Pancreas (tissue), 10 donors: ENCODE measurements around the gene FNIP2. TPM values are rescaled to one million over a fixed set of nuclear protein-coding genes. Genes with fewer than 3 reads are reported as not detected.

Experiments
- ATAC-seq, 4 donors: fragments of 200-7000 bp; cut with Tn5 transposase; one replicate each; pipeline versions ENCODE4 v1.8.0 to v1.9.1; 2020; ENCODE audit warnings: mild to moderate bottlenecking in 4 of 4, moderate library complexity in 4 of 4
- DNase-seq, 6 donors: peaks; one replicate each; pipeline ENCODE4 v3.0.0-alpha.2; 2020
- FAIRE-seq: peaks from 2 replicates; lab custom pipeline; 2012; peaks lifted over from hg19 to GRCh38; lab: Jason Lieb, UNC
- H3K27ac ChIP-seq, 4 donors: fragments of 200-600 bp; sonication (generic); 1 replicate in 3 of 4; 2 replicates in 1 of 4; pipeline versions ENCODE4 v1.5.0 to v1.8.0; 2020
- H3K27me3 ChIP-seq, 4 donors: fragments of 200-600 bp; one replicate each; pipeline ENCODE4 v1.8.0; 2021
- H3K36me3 ChIP-seq, 3 donors: fragments of 200-600 bp; sonication (generic) in 1 of 3; one replicate each; pipeline versions ENCODE4 v1.5.0 to v1.8.0; 2020 to 2021
- H3K4me1 ChIP-seq, 3 donors: fragments of 200-600 bp; one replicate each; pipeline ENCODE4 v1.8.0; 2021
- H3K4me3 ChIP-seq, 4 donors: fragments of 200-600 bp; sonication (generic) in 2 of 4; one replicate each; pipeline versions ENCODE4 v1.5.0 to v1.8.0; 2020 to 2021
- H3K9me3 ChIP-seq, 4 donors: fragments of 200-600 bp; one replicate each; pipeline ENCODE4 v1.8.0; 2021
- CTCF ChIP-seq, 4 donors: fragments of 200-600 bp; sonication (generic) in 3 of 4; IDR thresholded peaks; one replicate each; pipeline versions ENCODE4 v1.5.0 to v1.8.0; 2021; ENCODE audit warnings: antibody characterized with exemption in 4 of 4
- WGBS, 2 donors: extraction: QIAGEN DNeasy Blood & Tissue Kit; methylation state at CpG; one replicate each; pipeline ENCODE4 v1.1.7; 2013; 5-methylcytosine and 5-hydroxymethylcytosine counted together
- intact Hi-C, 3 donors: fragments of 100-400 bp; cut with DNase I; formaldehyde crosslinking; loops; one replicate each; pipeline versions ENCODE4 v1.11.1 to v1.14.2; 2022
- polyA plus RNA-seq, 2 donors: library from polyadenylated mRNA; stranded (reverse); fragments of 200-250 nt; gene quantifications; one replicate each; pipeline ENCODE4 v1.2.3, GENCODE V29; 2013
- total RNA-seq, 6 donors: library from RNA; stranded (reverse); fragmentation: NEBNext Ultra II Directional in 4 of 6; extraction: Animal tissue kit (Norgen Biotek cat#: 25700) in 4 of 6; gene quantifications; one replicate each; pipeline versions ENCODE4 v1.2.1 to v1.2.4, GENCODE V29; 2021 to 2023
- donor health status: healthy with polysubstance abuse.
- donor health status: DM: no; HTN: no; CAD: no; lungs with moderate emphysema.
- donor health status: DM: no; HTN: no; CAD: no.
- donor health status: control.
- donor health status: control.
- donor health status: Bipolar disorder and iron deficiency.
- donor health status: DM: yes; HTN: yes; CAD: no.
- donor health status: DM: no; HTN: no; CAD: no.
- donor health status: DM: no; HTN: no; CAD: no.
- donor health status: DM: yes; HTN: yes; CAD: no.

FNIP2 gene
- total and polyA plus RNA-seq, 8 donors = 5.4 to 28.2 (median 15.9) TPM

GRCh38 chr4:158799856-158800255 lies 31.0 kb downstream of the FNIP2 start:
- peak in 3 of 4 donors; percentile 47 to 74 (median 57) for ATAC-seq
- Histone ChIP-seq H3K36me3 (no peaks in the 10 kb centered on the region), H3K4me3 (no peak overlapping the region), H3K9me3 (no peaks in the 10 kb centered on the region), H3K27ac (peak overlapping the region in 3 of 4 donors; percentile 11 to 48 (median 25)), H3K4me1 (peaks cover 6 to 35% (median 30%) of the 10 kb centered on the region in 3 donors), H3K27me3 (no peaks in the 10 kb centered on the region)
- 13 to 16% methylated on average over 7 of the region's 7 CpGs for WGBS, 2 donors
- no peak for FAIRE-seq
- intact Hi-C loops = no loop called here
- TF ChIP-seq CTCF (IDR thresholded peaks at IDR 0.05) = no peak
- DNase-seq = no peak

- 79 to 82% methylated on average over 4 of the region's 4 CpGs for WGBS, 2 donors
- DNase-seq = no peak
- no peaks in the 10 kb centered on the region for H3K36me3 ChIP-seq
- no peaks in the 10 kb centered on the region for H3K27me3 ChIP-seq
- ATAC-seq = no peak
- H3K9me3 ChIP-seq = no peaks in the 10 kb centered on the region
- H3K27ac ChIP-seq = no peak overlapping the region
- no peak overlapping the region for H3K4me3 ChIP-seq
- no peak for FAIRE-seq
- peaks cover 6 to 45% (median 30%) of the 10 kb centered on the region in 3 donors for H3K4me1 ChIP-seq
- TF ChIP-seq CTCF (IDR thresholded peaks at IDR 0.05) = no peak
- intact Hi-C loops = no loop called here
Observed at GRCh38 chr4:158801066-158801465, 32.2 kb downstream of the FNIP2 start.

- 90 to 91% methylated on average over 3 of the region's 3 CpGs for WGBS, 2 donors
- ATAC-seq (no peak), DNase-seq (no peak), FAIRE-seq (no peak)
- H3K27ac ChIP-seq = no peak overlapping the region
- intact Hi-C loops = no loop called here
- no peaks in the 10 kb centered on the region for H3K9me3 ChIP-seq
- no peaks in the 10 kb centered on the region for H3K36me3 ChIP-seq
- no peaks in the 10 kb centered on the region for H3K27me3 ChIP-seq
- no peak overlapping the region for H3K4me3 ChIP-seq
- H3K4me1 ChIP-seq = peaks cover 6 to 45% (median 26%) of the 10 kb centered on the region in 3 donors
- no peak for TF ChIP-seq CTCF (IDR thresholded peaks at IDR 0.05)
Observed at GRCh38 chr4:158801677-158802076, 32.9 kb downstream of the FNIP2 start.

- no peak for DNase-seq
- H3K9me3 ChIP-seq = no peaks in the 10 kb centered on the region
- ATAC-seq = no peak
- no peak overlapping the region for H3K4me3 ChIP-seq
- TF ChIP-seq CTCF (IDR thresholded peaks at IDR 0.05) = no peak
- H3K27ac ChIP-seq = no peak overlapping the region
- H3K27me3 ChIP-seq = no peaks in the 10 kb centered on the region
- no peaks in the 10 kb centered on the region for H3K36me3 ChIP-seq
- no peak for FAIRE-seq
- WGBS, 2 donors = 59 to 68% methylated on average over 1 of the region's 1 CpG
- intact Hi-C loops = no loop called here
- peaks cover 11 to 49% (median 30%) of the 10 kb centered on the region in 3 donors for H3K4me1 ChIP-seq
Observed at GRCh38 chr4:158802914-158803313, 34.1 kb downstream of the FNIP2 start.

GRCh38 chr4:158805635-158806471 lies 37.0 kb downstream of the FNIP2 start:
- no peak overlapping the region for H3K4me3 ChIP-seq
- 82 to 83% methylated on average over 10 of the region's 10 CpGs for WGBS, 2 donors
- intact Hi-C loops = no loop called here
- FAIRE-seq = no peak
- peak overlapping the region in 2 of 4 donors; percentile 5 to 38 for H3K27ac ChIP-seq
- no peaks in the 10 kb centered on the region for H3K9me3 ChIP-seq
- no peak for DNase-seq
- peaks cover 20 to 36% (median 34%) of the 10 kb centered on the region in 3 donors for H3K4me1 ChIP-seq
- no peaks in the 10 kb centered on the region for H3K36me3 ChIP-seq
- H3K27me3 ChIP-seq = no peaks in the 10 kb centered on the region
- no peak for TF ChIP-seq CTCF (IDR thresholded peaks at IDR 0.05)
- ATAC-seq = peak; percentile 37 to 57 (median 46)
